RCC 7860 (cell line): Measurements from ENCODE around the gene BHLHE23.
"Not testable (repeated sequence)": the region's sequence is repeated elsewhere in the genome, so short reads cannot be mapped to it uniquely, and the experiment has no call there.

ENCODE experiments used
- DNase-seq: peaks from one replicate; pipeline ENCODE4 v3.0.0-alpha.2; 2015; ENCODE audit warnings: low spot score
- FAIRE-seq: peaks from 2 replicates; lab custom pipeline; 2012; peaks lifted over from hg19 to GRCh38; lab: Jason Lieb, UNC

BHLHE23 gene

GRCh38 chr20:63043348-63044203 lies 36.8 kb upstream of the BHLHE23 start:
- no peak for FAIRE-seq

GRCh38 chr20:63042448-63043071 lies 35.8 kb upstream of the BHLHE23 start:
- no peak for FAIRE-seq
- no peak for DNase-seq

More at GRCh38 chr20:63043348-63044203, 36.8 kb upstream of the BHLHE23 start:
- no peak for DNase-seq

GRCh38 chr20:63041776-63042175 lies 35.0 kb upstream of the BHLHE23 start:
- FAIRE-seq = no peak
- no peak for DNase-seq

GRCh38 chr20:63037669-63038268 lies 31.0 kb upstream of the BHLHE23 start:
- FAIRE-seq (no peak), DNase-seq (no peak)

GRCh38 chr20:63036291-63036690 lies 29.5 kb upstream of the BHLHE23 start:
- DNase-seq (no peak), FAIRE-seq (no peak)

GRCh38 chr20:63035603-63036185 lies 28.9 kb upstream of the BHLHE23 start:
- DNase-seq (no peak), FAIRE-seq (no peak)

GRCh38 chr20:63034710-63035602 lies 28.2 kb upstream of the BHLHE23 start:
- not testable (repeated sequence) for FAIRE-seq

GRCh38 chr20:63033794-63034709 lies 27.3 kb upstream of the BHLHE23 start:
- FAIRE-seq (no peak), DNase-seq (no peak)

More at GRCh38 chr20:63034710-63035602, 28.2 kb upstream of the BHLHE23 start:
- DNase-seq = not testable (repeated sequence)

GRCh38 chr20:63032861-63033793 lies 26.4 kb upstream of the BHLHE23 start:
- FAIRE-seq = no peak
- DNase-seq = no peak

GRCh38 chr20:63032026-63032800 lies 25.4 kb upstream of the BHLHE23 start:
- FAIRE-seq (no peak), DNase-seq (no peak)

- FAIRE-seq = no peak
- no peak for DNase-seq
Measured at GRCh38 chr20:63031251-63032014, 24.7 kb upstream of the BHLHE23 start.

- no peak for DNase-seq
- no peak for FAIRE-seq
Measured at GRCh38 chr20:63029358-63030121, 22.8 kb upstream of the BHLHE23 start.

GRCh38 chr20:63028461-63028921 lies 21.7 kb upstream of the BHLHE23 start:
- DNase-seq (no peak), FAIRE-seq (no peak)

- DNase-seq (no peak), FAIRE-seq (no peak)
Measured at GRCh38 chr20:63027922-63028389, 21.2 kb upstream of the BHLHE23 start.

- DNase-seq = no peak
- no peak for FAIRE-seq
Measured at GRCh38 chr20:63027221-63027921, 20.6 kb upstream of the BHLHE23 start.
